Measurements from ENCODE around the gene ACP3.

DNA sequence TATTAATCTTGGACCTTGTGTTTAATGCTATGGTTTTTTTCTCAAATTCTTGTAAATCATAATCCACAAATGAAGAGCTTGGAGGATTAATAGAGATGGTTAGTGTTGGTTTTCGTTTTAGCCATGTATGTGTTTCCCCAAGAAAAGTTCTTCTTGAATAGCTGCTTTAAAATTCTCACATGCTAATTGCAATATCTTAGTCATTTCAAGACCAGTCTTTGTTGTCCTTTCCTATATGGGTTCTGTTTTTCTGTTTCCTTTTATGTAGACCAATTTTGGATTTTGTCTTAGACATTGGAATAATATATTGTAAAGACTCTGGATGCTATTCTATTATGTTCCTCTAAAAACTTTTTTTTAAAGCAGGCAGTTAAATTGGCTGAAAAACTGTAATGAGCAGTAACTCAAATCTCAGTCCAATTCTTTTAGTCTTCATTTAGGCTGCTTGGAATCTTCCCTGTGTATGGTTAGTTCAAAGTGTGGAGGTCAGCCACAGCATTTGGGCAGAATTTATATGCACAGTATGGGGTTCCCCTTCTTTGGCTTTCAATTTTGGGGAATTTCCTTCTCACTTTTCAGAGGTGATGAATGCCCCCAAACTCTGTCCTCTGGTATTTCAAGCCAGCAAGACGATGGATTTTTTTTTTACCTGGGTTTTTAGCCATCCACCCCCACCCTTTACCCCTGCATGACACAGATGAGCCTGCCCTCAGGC lies 61.0 kb downstream of the ACP3 start:
- TF ChIP-seq, protein P1, sequence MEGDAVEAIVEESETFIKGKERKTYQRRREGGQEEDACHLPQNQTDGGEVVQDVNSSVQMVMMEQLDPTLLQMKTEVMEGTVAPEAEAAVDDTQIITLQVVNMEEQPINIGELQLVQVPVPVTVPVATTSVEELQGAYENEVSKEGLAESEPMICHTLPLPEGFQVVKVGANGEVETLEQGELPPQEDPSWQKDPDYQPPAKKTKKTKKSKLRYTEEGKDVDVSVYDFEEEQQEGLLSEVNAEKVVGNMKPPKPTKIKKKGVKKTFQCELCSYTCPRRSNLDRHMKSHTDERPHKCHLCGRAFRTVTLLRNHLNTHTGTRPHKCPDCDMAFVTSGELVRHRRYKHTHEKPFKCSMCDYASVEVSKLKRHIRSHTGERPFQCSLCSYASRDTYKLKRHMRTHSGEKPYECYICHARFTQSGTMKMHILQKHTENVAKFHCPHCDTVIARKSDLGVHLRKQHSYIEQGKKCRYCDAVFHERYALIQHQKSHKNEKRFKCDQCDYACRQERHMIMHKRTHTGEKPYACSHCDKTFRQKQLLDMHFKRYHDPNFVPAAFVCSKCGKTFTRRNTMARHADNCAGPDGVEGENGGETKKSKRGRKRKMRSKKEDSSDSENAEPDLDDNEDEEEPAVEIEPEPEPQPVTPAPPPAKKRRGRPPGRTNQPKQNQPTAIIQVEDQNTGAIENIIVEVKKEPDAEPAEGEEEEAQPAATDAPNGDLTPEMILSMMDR (IDR thresholded peaks at IDR 0.05), result no peak
- TF ChIP-seq POLR2A (IDR thresholded peaks at IDR 0.05), result no peak

All from ovary (tissue), 3 donors.